Activated CD8-positive, alpha-beta memory T cell treated with anti-CD3 and anti-CD28 coated beads, Interleukin-2, amount 50 U/mL, for 24 hours (primary cell): ENCODE data around the gene GMCL2.
"Not testable (repeated sequence)": the region's sequence is repeated elsewhere in the genome, so short reads cannot be mapped to it uniquely, and the experiment has no call there.

Experiments used
- DNase-seq: peaks from one replicate; pipeline ENCODE4 v3.0.0-alpha.2; 2020; ENCODE audit errors: extremely low read depth

The GMCL2 gene

DNA sequence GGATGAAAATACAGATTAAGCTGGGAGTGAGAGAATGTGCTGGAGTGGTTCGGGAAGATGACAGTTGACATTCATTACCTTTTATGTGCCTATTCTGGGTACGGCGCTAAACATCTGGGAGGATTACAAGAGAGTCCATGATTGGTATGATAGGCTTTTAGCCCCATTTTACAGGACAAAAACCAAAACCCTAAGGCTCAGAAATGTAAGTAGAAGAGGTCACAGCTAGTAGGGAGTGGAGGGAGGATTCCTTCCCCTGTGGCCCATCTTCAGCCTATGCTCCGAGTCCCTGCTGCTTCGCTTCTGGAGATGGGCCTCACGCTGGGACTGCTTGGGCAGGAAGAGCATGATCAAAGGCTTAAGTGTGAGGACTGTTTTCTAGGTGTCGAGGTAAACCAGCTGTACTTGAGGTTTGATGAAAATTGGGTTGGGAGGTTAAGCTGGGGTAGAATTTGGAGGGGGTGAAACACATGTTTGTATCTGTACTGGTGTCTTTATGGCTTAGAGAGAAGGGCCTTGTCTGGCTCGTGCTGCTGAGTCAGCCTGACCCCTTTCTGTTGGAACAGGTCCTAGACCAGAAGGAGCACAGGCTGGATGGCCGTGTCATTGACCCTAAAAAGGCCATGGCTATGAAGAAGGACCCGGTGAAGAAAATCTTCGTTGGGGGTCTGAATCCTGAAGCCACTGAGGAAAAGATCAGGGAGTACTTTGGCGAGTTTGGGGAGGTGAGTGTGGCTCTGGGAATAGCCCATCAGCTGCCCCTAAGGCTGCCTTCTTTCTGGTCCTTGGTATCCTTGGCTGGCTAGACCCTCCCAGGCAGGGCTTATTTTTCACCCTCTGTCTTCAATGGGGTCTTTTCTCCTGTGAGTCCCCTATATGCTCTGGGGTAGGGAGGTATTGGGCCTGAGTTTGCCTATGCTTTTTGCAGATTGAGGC is 19.3 kb upstream of the GMCL2 start:
- no peak for DNase-seq

DNA sequence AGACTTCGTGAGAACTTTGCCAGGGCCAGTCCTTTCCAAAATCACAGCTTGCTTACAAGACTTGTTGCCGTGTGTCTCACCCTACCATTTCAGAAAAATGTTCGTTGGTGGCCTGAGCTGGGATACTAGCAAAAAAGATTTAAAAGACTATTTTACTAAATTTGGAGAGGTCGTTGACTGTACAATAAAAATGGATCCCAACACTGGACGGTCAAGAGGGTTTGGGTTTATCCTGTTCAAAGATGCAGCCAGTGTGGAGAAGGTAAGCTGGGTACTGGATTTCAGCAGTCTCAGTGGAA is 18.5 kb upstream of the GMCL2 start:
- no peak for DNase-seq

DNA sequence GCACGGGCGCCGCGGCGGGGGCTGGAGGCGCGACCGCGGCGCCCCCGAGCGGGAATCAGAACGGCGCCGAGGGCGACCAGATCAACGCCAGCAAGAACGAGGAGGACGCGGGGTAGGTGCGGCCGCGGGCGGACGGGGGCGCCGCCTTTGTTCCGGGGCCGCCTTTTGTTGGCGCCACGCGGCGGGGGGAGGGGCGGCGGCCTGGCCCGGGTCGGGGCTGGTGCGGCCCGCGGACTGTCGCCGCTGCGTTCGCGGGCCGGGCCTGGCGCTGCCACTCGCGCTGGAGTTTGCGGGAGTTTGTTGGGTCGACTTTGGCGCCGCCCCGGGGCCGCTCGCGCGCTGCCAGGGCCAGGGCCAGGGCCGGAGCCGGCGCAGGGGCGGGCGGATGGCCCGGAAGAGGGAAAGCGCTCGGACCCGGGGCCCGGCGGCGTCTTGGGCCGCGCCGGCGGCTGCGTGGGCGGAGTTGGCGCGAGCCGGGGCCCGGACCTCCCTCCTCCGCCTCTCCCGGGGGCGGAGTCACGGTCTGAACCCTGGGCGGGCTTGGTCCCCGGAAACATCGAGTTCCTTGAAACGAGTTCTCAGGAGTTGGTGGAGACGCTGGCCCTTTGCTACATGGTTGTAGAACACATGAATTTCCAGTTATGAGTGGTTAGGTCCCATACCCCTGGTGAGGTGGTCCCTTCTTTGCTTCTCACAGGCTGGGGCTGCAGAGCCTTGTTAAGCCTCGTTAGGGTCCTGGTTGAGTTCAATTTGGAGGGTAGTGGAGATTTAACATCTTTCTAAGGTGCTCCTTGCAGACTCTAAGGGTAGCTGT is 18.0 kb upstream of the GMCL2 start:
- peak; percentile 41 for DNase-seq

DNA sequence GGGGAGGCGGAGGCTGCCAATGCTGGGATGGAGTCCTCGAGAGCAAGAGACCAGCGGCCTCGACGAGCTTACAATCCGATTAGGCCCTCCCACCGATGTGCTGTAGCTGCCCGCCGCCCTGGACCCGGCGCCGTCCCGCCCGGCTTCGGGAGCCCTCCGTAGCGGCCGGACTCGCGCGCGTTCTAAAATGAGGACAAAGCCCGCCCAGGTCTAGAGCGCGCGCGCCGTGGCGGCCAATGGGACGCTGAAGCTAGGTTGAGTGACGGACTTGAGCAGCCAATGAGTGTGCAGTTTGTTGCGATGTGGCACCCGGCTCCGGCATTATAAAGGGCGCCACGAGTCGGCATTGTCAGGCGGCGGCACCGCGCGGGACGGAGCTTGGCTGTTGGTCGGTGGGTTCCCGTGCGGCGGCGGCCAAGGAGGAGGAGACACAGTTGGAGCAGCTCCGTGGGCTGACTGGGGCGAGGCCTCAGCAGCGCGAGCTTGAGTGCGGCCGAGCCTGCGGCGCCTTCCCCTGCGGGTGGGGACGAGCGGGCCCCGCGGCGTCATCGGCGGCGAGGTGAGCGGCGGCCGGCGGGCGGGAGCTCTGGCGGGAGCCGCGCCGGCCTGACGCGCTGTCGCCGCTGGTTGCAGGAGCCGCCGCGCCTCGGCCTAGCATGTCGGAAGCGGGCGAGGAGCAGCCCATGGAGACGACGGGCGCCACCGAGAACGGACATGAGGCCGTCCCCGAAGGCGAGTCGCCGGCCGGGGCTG is 17.2 kb upstream of the GMCL2 start, which contains the start of gene HNRNPAB:
HNRNPAB (plus strand) TSS at position 352 of the 753 bp plus-strand sequence; CDS start at position 657, 305 bp downstream.
- DNase-seq = peak; percentile 88

DNA sequence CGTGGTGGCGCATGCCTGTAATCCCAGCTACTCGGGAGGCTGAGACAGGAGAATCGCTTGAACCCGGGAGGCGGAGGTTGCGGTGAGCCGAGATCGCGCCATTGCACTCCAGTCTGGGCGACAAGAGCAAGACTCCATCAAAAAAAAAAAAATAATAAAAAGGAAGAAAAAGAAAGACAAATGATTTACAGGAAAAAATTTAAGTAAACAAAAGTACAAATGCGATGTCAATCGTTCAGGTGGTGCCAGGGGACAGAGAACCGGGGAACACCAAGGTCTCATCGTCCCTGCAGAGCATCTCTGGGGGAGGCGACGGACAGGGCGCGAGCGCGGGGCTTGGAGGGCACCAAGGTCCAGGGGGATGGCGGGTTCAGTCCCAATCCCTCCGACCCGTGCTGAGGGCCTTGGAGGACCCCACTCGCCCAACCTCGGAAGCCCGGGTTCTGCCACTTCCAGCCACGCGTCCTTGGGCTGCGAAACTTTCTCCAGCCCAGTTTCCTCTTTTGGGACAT is 16.6 kb upstream of the GMCL2 start:
- DNase-seq = no peak

DNA sequence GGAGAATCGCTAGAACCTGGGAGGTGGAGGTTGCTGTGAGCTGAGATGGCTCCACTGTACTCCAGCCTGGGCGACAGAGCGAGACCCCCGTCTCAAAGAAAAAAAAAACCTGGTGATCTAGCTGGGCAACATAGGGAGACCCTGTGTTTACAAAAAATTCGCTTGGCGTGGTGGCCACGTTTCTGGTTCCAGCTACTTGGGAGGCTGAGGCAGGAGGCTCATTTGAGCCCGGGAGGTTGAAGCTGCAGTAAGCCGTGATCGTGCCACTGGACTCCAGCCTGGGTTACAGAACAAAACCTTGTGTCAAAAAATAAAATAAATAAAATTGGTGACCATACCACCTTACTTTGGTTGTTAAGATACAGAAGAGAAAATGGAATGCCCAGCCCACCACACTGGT is 15.4 kb upstream of the GMCL2 start:
- DNase-seq = no peak

DNA sequence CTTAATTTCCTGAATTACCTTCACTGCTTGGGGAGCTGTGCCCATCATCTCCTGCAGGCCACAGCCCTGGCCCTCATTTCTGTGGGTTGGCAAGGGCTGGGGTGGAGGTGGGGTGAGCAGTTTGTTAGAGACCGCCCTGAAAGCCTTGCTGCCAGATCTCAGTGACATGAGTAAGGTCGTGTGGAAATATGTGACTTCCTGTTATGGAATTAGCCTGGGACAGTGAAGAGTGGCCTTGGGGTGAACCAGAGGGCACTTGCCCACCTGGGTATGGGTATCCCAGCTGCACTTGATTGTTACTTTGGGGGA is 14.7 kb upstream of the GMCL2 start:
- no peak for DNase-seq

- no peak for DNase-seq
Observed at GRCh38 chr5:178201221-178201926, 14.2 kb upstream of the GMCL2 start.

DNA sequence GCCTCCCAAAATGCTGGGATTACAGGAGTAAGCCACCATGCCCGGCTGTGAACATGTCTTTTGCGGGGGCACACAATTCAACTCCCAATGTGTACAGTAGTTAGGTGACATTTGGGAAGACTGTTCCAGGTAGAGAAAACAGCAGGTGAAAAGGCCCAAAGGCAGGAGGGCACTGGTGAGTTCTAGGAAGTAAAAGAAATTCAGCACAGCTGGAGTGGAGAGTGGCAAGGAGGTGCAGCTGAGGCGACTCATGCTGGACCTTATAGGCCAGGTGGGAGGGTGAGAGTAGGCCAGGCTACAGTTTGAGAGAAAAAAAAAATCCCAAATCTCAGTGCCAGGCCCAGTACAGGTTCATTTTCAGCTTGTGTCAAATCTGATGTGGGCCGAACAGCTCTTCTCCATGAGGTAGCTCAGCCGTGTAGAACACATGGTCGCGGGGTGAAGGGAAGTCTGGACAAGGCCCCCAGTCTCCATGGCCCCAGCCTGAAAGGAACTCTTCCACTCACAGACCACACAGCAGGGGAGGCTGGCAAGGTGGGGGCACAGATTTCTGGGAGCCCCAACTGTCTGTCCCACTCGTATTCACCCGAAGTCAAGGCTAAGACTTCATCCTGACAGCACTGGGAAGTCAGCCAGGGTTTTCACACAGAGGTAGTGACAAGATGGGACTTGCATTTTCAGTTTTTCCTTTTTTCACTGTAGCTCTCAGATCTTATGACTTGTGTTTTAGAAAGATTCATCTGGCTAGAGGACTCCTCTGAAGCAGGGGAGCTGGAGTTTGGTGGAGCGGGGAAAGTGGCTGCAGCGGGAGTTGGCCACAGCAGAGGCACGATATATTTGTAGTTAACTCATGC is 12.6 kb upstream of the GMCL2 start:
- no peak for DNase-seq

GRCh38 chr5:178198706-178199105 is 11.5 kb upstream of the GMCL2 start:
- DNase-seq = no peak

DNA sequence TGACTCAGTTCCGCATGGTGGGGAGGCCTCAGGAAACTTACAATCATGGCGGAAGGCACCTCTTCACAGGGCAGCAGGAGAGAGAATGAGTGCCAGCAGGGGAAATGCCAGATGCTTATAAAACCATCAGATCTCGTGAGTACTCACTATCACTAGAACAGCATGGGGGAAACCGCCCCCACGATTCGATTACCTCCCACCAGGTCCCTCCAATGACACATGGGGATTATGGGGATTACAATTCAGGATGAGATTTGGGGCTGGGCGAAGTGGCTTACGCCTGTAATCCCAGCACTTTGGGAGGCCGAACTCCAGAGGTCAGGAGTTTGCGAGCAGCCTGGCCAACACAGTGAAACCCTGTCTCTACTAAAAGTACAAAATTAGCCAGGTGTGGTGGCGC is 11.0 kb upstream of the GMCL2 start:
- not testable (repeated sequence) for DNase-seq

DNA sequence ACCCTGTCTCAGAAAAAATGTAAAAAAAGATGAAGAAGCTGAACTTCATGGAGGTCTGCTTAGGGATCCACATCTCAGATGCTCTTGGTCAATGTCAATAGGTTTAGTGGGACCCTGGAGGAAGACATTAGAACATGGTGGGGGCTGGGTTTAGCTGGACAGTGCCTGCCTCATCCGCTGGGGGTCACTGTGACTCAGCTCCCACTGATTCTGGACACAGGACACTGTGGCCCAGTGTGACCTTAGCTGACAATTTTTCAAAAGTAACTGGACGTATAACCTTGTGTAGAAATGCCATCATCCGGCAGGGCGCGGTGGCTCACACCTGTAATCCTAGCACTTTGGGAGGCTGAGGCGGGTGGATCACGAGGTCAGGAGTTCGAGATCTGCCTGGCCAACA is 9.8 kb upstream of the GMCL2 start:
- no peak for DNase-seq

GRCh38 chr5:178196281-178196812 is 9.2 kb upstream of the GMCL2 start:
- DNase-seq = no peak

- no peak for DNase-seq
Observed at GRCh38 chr5:178194026-178194425, 6.9 kb upstream of the GMCL2 start.

GRCh38 chr5:178193251-178193809 is 6.2 kb upstream of the GMCL2 start:
- DNase-seq = no peak

GRCh38 chr5:178192787-178193186 is 5.6 kb upstream of the GMCL2 start:
- no peak for DNase-seq

- DNase-seq = no peak
Observed at GRCh38 chr5:178192244-178192643, 5.1 kb upstream of the GMCL2 start.

DNA sequence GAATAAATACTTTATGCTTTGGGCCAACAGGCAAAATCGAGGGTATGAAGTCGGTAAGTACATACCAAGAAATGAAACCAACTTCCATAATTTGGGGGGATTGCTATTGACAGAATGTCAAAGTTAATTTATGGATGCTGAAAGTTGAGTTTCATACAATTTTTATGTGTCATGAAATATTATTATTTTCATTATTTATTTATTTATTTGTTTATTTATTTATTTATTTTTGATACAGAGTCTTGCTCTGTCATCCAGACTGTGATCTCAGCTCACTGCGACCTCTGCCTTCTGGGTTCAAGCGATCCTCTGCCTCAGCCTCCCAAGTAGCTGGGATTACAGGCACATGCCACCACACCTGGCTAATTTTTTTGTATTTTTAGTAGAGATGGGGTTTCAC is 4.5 kb upstream of the GMCL2 start:
- DNase-seq = no peak

GRCh38 chr5:178189433-178189832 is 2.3 kb upstream of the GMCL2 start:
- no peak for DNase-seq

GRCh38 chr5:178186427-178186826 is 744 bp downstream of the GMCL2 start:
- DNase-seq = no peak
